ENCODE data around the gene RNASE3. TPM values are rescaled to one million over a fixed set of nuclear protein-coding genes. Genes with fewer than 3 reads are reported as not detected.
"Not testable (repeated sequence)": the region's sequence is repeated elsewhere in the genome, so short reads cannot be mapped to it uniquely, and the experiment has no call there.

The RNASE3 gene
- total RNA-seq, result not detected in 2 replicates

DNA sequence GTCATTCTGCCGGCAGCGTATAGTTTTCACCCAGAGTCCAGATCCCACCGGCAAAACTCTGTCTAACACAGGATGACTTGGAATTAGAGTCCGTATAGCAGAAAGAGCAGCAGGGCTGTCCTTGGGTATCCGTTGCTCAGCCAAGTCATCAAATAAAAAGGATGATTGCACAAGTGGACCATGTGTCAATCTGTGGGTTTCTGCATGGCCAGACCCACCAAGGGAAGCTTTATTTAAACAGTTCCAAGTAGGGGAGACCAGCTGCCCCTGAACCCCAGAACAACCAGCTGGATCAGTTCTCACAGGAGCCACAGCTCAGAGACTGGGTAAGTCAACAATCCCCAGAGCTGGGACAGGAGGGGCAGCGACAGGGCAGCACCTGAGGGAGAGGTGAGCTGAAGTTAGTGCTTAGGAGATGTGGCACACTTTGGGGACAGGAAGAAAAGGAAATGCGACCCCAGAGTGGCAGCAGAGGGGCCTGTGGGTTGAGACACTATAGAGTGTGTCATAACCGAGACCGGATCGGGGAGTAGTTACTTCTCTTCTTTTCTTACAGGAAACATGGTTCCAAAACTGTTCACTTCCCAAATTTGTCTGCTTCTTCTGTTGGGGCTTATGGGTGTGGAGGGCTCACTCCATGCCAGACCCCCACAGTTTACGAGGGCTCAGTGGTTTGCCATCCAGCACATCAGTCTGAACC is at the start of gene RNASE3:
TSS of gene RNASE3 (plus strand) at position 260 of the 700 bp plus-strand sequence. CDS start at position 562, 302 bp downstream.
- H3K27ac ChIP-seq (ENCODE audit: low read depth, low read length); H3K4me1 ChIP-seq (ENCODE audit: insufficient read depth, low read length); H3K9me3 ChIP-seq (ENCODE audit: low read depth, low read length); DNase-seq (ENCODE audit: insufficient read length, low spot score, missing footprints); H3K4me3 ChIP-seq (ENCODE audit: insufficient read depth, low read length); H4K20me1 ChIP-seq (ENCODE audit: insufficient read depth, low read length); H3K27me3 ChIP-seq (ENCODE audit: insufficient read depth, low read length); H2AFZ ChIP-seq (ENCODE audit: low read length); H3K4me2 ChIP-seq (ENCODE audit: insufficient read depth, low read length); H3K79me2 ChIP-seq (ENCODE audit: insufficient read depth, low read length); H3K36me3 ChIP-seq (ENCODE audit: insufficient read depth, low read length): not testable (repeated sequence)

DNA sequence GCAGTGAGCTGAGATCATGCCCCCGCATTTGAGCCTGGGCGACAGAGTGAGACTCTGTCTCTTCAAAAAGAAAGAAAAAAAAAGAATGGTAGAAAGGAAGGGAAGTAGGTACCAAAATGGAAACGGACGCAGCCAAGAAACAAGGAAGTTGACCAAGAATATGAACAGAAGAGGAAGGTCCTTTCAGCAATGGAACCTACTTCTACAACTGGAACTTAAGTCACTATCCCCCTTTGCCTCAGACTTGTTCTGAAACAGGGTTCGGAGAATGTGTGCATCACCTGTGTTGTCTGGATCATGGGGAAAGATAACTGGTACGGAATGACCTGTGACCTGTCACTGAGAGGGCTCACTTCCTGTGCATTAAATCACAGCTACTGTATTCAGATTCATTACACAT is 44.6 kb upstream of the RNASE3 start:
- TF ChIP-seq, protein P1, sequence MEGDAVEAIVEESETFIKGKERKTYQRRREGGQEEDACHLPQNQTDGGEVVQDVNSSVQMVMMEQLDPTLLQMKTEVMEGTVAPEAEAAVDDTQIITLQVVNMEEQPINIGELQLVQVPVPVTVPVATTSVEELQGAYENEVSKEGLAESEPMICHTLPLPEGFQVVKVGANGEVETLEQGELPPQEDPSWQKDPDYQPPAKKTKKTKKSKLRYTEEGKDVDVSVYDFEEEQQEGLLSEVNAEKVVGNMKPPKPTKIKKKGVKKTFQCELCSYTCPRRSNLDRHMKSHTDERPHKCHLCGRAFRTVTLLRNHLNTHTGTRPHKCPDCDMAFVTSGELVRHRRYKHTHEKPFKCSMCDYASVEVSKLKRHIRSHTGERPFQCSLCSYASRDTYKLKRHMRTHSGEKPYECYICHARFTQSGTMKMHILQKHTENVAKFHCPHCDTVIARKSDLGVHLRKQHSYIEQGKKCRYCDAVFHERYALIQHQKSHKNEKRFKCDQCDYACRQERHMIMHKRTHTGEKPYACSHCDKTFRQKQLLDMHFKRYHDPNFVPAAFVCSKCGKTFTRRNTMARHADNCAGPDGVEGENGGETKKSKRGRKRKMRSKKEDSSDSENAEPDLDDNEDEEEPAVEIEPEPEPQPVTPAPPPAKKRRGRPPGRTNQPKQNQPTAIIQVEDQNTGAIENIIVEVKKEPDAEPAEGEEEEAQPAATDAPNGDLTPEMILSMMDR (IDR thresholded peaks at IDR 0.05; ENCODE audit: extremely low read depth, low read depth, low read length), result no peak
- DNase-seq (ENCODE audit: insufficient read length, low spot score, missing footprints), result no peak

DNA sequence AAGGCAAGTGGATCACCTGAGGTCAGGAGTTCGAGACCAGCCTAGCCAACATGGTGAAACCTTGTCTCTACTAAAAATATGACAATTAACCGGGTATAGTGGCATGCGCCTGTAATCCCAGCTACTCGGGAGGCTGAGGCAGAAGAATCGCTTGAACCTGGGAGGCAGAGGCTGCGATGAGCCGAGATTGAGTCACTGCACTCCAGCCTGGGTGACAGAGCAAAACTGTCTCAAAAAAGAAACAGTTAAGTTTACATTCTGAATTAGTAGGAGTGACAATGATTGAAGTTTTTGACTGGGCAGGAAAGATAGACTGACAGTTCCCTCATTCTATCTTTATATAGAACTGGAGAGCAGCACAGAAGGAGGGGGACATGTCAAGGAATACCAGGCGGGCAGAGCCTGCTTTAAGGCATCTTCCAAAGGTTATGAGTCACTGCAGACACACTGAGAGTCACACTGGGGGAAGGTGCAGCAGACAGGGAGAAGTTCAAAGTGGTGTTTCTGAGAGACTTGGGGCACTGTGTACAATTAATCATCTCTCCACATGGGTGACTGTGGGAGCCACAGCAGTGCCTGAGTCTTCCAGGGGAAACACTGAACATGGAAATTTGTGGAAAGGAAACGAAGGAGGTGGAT is 42.8 kb upstream of the RNASE3 start:
- Histone ChIP-seq H3K4me2 (ENCODE audit: insufficient read depth, low read length) (peak overlapping the region; percentile 49), H3K4me3 (ENCODE audit: insufficient read depth, low read length) (no peak overlapping the region)
- peak; percentile 48 for DNase-seq (ENCODE audit: insufficient read length, low spot score, missing footprints)

More for the DNA sequence above, 44.6 kb upstream of the RNASE3 start:
- H4K20me1 ChIP-seq (ENCODE audit: insufficient read depth, low read length), result no peaks in the 10 kb centered on the region
- H3K9me3 ChIP-seq (ENCODE audit: low read depth, low read length), result no peaks in the 10 kb centered on the region
- no peaks in the 10 kb centered on the region for H3K79me2 ChIP-seq (ENCODE audit: insufficient read depth, low read length)
- H3K4me1 ChIP-seq (ENCODE audit: insufficient read depth, low read length), result peaks cover 10% of the 10 kb centered on the region
- no peak overlapping the region for H3K4me2 ChIP-seq (ENCODE audit: insufficient read depth, low read length)
- no peak overlapping the region for H2AFZ ChIP-seq (ENCODE audit: low read length)
- H3K36me3 ChIP-seq (ENCODE audit: insufficient read depth, low read length), result no peaks in the 10 kb centered on the region
- H3K27me3 ChIP-seq (ENCODE audit: insufficient read depth, low read length), result peaks cover 2% of the 10 kb centered on the region
- H3K4me3 ChIP-seq (ENCODE audit: insufficient read depth, low read length), result no peak overlapping the region
- no peak overlapping the region for H3K27ac ChIP-seq (ENCODE audit: low read depth, low read length)

DNA sequence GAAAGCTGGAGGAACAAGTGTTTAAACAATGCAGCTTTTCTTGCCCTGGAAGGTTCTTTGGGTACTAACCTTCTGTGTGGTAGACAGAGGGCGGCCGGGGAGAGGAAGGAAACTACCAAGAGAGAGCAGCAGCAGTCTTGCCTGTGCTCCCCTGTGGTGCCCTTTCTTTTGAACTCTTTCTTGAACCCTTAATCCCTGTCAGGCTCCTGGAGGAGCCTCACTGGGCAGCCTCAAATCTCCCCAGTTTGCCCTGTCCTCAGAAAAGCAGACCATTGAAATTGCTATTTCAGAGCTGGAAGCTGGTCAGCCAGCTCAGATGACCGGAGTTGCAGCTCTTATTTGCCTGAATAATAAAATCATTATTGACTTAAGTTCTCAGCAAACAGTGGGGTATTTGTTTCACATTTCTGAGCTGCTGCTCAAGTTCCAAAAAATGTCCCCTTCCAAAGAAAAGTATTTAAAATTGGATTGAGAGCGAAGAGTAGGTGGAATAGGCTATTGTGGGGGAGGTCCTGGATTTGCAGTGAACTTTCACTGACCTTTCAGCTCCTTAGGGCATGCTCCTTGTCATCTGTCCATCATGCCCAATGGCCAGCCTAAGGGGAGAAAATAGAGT is 42.1 kb upstream of the RNASE3 start:
- H3K27me3 ChIP-seq (ENCODE audit: insufficient read depth, low read length), result peaks cover 9% of the 10 kb centered on the region
- H3K4me1 ChIP-seq (ENCODE audit: insufficient read depth, low read length), result peaks cover 10% of the 10 kb centered on the region
- no peak overlapping the region for H3K4me3 ChIP-seq (ENCODE audit: insufficient read depth, low read length)
- H3K36me3 ChIP-seq (ENCODE audit: insufficient read depth, low read length), result no peaks in the 10 kb centered on the region
- no peak for DNase-seq (ENCODE audit: insufficient read length, low spot score, missing footprints)
- H2AFZ ChIP-seq (ENCODE audit: low read length), result peak overlapping the region; percentile 51
- H3K79me2 ChIP-seq (ENCODE audit: insufficient read depth, low read length), result no peaks in the 10 kb centered on the region
- H4K20me1 ChIP-seq (ENCODE audit: insufficient read depth, low read length), result no peaks in the 10 kb centered on the region
- H3K4me2 ChIP-seq (ENCODE audit: insufficient read depth, low read length), result peak overlapping the region; percentile 49
- H3K9me3 ChIP-seq (ENCODE audit: low read depth, low read length), result no peaks in the 10 kb centered on the region
- TF ChIP-seq, protein P1 (IDR thresholded peaks at IDR 0.05; ENCODE audit: extremely low read depth, low read depth, low read length), result no peak
- H3K27ac ChIP-seq (ENCODE audit: low read depth, low read length), result no peak overlapping the region

More for the DNA sequence above, 42.8 kb upstream of the RNASE3 start:
- Histone ChIP-seq H3K27ac (ENCODE audit: low read depth, low read length) (no peak overlapping the region), H3K79me2 (ENCODE audit: insufficient read depth, low read length) (no peaks in the 10 kb centered on the region), H2AFZ (ENCODE audit: low read length) (peak overlapping the region; percentile 51), H3K9me3 (ENCODE audit: low read depth, low read length) (no peaks in the 10 kb centered on the region), H3K27me3 (ENCODE audit: insufficient read depth, low read length) (peaks cover 5% of the 10 kb centered on the region), H4K20me1 (ENCODE audit: insufficient read depth, low read length) (no peaks in the 10 kb centered on the region), H3K36me3 (ENCODE audit: insufficient read depth, low read length) (no peaks in the 10 kb centered on the region), H3K4me1 (ENCODE audit: insufficient read depth, low read length) (peaks cover 10% of the 10 kb centered on the region)
- TF ChIP-seq, protein P1 (IDR thresholded peaks at IDR 0.05; ENCODE audit: extremely low read depth, low read depth, low read length), result no peak

Measured in osteoblast (primary cell).